Measurements from ENCODE around the gene MRPS30. TPM values are rescaled to one million over a fixed set of nuclear protein-coding genes. Genes with fewer than 3 reads are reported as not detected.

MRPS30 gene
- total RNA-seq, 1 experiment from 2014 or later: 106 TPM

GRCh38 chr5:44830951-44831350 is 22.2 kb downstream of the MRPS30 start:
- Histone ChIP-seq H3K9me3 (ENCODE audit: insufficient read depth, low read depth) (no peaks in the 10 kb centered on the region; the same call in 1 of the 2 replicates), H3K79me2 (ENCODE audit: low read depth) (no peaks in the 10 kb centered on the region), H2AFZ (no peak overlapping the region), H3K36me3 (ENCODE audit: low read depth) (no peaks in the 10 kb centered on the region), H4K20me1 (ENCODE audit: insufficient read depth) (no peaks in the 10 kb centered on the region; the same call in 1 of the 2 replicates), H3F3A (ENCODE audit: insufficient read depth, low read depth) (peaks cover 5% of the 10 kb centered on the region; the same call in 1 of the 2 replicates), H3K27ac (no peak overlapping the region), H3K9me2 (ENCODE audit: insufficient read depth) (no peaks in the 10 kb centered on the region; the same call in 1 of the 2 replicates), H3K4me1 (replicated peaks; ENCODE audit: insufficient read depth) (no peaks in the 10 kb centered on the region), H3K4me3 (no peak overlapping the region), H3K27me3 (ENCODE audit: insufficient read depth, low read depth) (no peaks in the 10 kb centered on the region), H3K4me2 (no peak overlapping the region)
- no TSS peak for BruUV-seq (replicated peaks)
- intact Hi-C loops (cut with micrococcal nuclease; ENCODE audit: unreplicated experiment): no loop called here
- ChIA-PET POLR2A (ENCODE audit: unreplicated experiment) (interaction anchor here (0.7 kb wide), 1 partner anchor 54 kb away, joined by 4 read pairs; no protein-coding TSS in a partner anchor), CTCF (no interaction called here)
- TF ChIP-seq EZH2 (IDR thresholded peaks at IDR 0.05; ENCODE audit: low read depth) (no peak), CTCF (conservative IDR thresholded peaks at IDR 0.05) (no peak)
- no peak for DNase-seq

- Histone ChIP-seq H3K27ac (no peak overlapping the region), H4K20me1 (ENCODE audit: insufficient read depth) (no peaks in the 10 kb centered on the region), H3K9me3 (ENCODE audit: insufficient read depth, low read depth) (no peaks in the 10 kb centered on the region), H3F3A (ENCODE audit: insufficient read depth, low read depth) (no peaks in the 10 kb centered on the region; the same call in 1 of the 2 replicates), H3K27me3 (ENCODE audit: insufficient read depth, low read depth) (no peaks in the 10 kb centered on the region), H3K9me2 (ENCODE audit: insufficient read depth) (no peaks in the 10 kb centered on the region), H3K4me1 (replicated peaks; ENCODE audit: insufficient read depth) (no peaks in the 10 kb centered on the region), H3K79me2 (ENCODE audit: low read depth) (no peaks in the 10 kb centered on the region), H2AFZ (no peak overlapping the region), H3K4me3 (no peak overlapping the region), H3K4me2 (no peak overlapping the region), H3K36me3 (ENCODE audit: low read depth) (no peaks in the 10 kb centered on the region)
- ChIA-PET POLR2A (ENCODE audit: unreplicated experiment) (no interaction called here), CTCF (no interaction called here)
- intact Hi-C loops (cut with micrococcal nuclease; ENCODE audit: unreplicated experiment): no loop called here
- no peak for TF ChIP-seq EZH2 (IDR thresholded peaks at IDR 0.05; ENCODE audit: low read depth)
- no peak for TF ChIP-seq CTCF (conservative IDR thresholded peaks at IDR 0.05)
- DNase-seq: no peak
- BruUV-seq (replicated peaks): no TSS peak
These were observed 24.5 kb downstream of the MRPS30 start for GRCh38 chr5:44833249-44833648.

- no peak overlapping the region for H3K27ac ChIP-seq
- H4K20me1 ChIP-seq (ENCODE audit: insufficient read depth): no peaks in the 10 kb centered on the region
- H2AFZ ChIP-seq: no peak overlapping the region
- ChIA-PET POLR2A (ENCODE audit: unreplicated experiment) (no interaction called here), CTCF (no interaction called here)
- no peaks in the 10 kb centered on the region; the same call in 1 of the 2 replicates for H3K9me3 ChIP-seq (ENCODE audit: insufficient read depth, low read depth)
- intact Hi-C loops (cut with micrococcal nuclease; ENCODE audit: unreplicated experiment): no loop called here
- no peak for DNase-seq
- H3K36me3 ChIP-seq (ENCODE audit: low read depth): no peaks in the 10 kb centered on the region
- no TSS peak for BruUV-seq (replicated peaks)
- H3K4me2 ChIP-seq: no peak overlapping the region
- no peak for TF ChIP-seq EZH2 (IDR thresholded peaks at IDR 0.05; ENCODE audit: low read depth)
- TF ChIP-seq CTCF (conservative IDR thresholded peaks at IDR 0.05): no peak
- no peaks in the 10 kb centered on the region for H3K9me2 ChIP-seq (ENCODE audit: insufficient read depth)
- no peak overlapping the region for H3K4me3 ChIP-seq
- no peaks in the 10 kb centered on the region for H3K79me2 ChIP-seq (ENCODE audit: low read depth)
- no peaks in the 10 kb centered on the region for H3K27me3 ChIP-seq (ENCODE audit: insufficient read depth, low read depth)
- no peaks in the 10 kb centered on the region for H3K4me1 ChIP-seq (replicated peaks; ENCODE audit: insufficient read depth)
- H3F3A ChIP-seq (ENCODE audit: insufficient read depth, low read depth): no peaks in the 10 kb centered on the region; the same call in 1 of the 2 replicates
These were observed 26.9 kb downstream of the MRPS30 start for GRCh38 chr5:44835693-44836092.
